ENCODE measurements around the gene NECTIN2. TPM values are rescaled to one million over a fixed set of nuclear protein-coding genes. Genes with fewer than 3 reads are reported as not detected.
"Not testable (repeated sequence)": the region's sequence is repeated elsewhere in the genome, so short reads cannot be mapped to it uniquely, and the experiment has no call there.

Gene NECTIN2
- total and polyA plus RNA-seq, 4 donors, result 49.4 to 77.5 (median 55.5) TPM

- TF ChIP-seq YY1 (IDR thresholded peaks at IDR 0.05) (no peak), RAD21 (IDR thresholded peaks at IDR 0.05) (no peak), JUND (IDR thresholded peaks at IDR 0.05) (no peak), RXRA (IDR thresholded peaks at IDR 0.05) (no peak), NR2F2 (IDR thresholded peaks at IDR 0.05) (no peak), SP1 (IDR thresholded peaks at IDR 0.05) (no peak), CTCF (IDR thresholded peaks at IDR 0.05; ENCODE audit: low read depth, low read length, missing input control) (no peak), EGR1 (IDR thresholded peaks at IDR 0.05; ENCODE audit: low read depth in 2 of 2) (no peak)
Observed at GRCh38 chr19:44879309-44880065, 33.4 kb downstream of the NECTIN2 start (continued).

DNA sequence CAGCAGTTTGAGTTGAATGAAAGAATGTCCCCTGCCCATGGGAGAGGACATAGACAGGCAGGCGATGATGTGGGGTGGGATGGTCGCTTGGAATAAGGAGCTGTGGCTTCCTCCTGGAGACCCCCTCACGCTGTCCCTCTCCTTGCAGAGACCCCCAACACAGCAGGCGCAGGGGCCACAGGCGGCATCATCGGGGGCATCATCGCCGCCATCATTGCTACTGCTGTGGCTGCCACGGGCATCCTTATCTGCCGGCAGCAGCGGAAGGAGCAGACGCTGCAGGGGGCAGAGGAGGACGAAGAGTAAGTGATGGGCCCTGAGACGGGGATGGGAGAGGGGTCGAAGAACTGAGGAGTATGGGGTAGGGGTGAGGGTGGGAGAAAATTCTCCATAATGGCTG, 36.0 kb downstream of the NECTIN2 start:
- Histone ChIP-seq H3K27me3 (ENCODE audit: control insufficient read depth in 4 of 4, insufficient read depth in 4 of 4, low read length in 3 of 4) (no peaks in the 10 kb centered on the region), H3K4me1 (ENCODE audit: control insufficient read depth in 4 of 4, insufficient read depth in 4 of 4, low read length in 3 of 4) (no peaks in the 10 kb centered on the region), H3K27ac (ENCODE audit: low read depth in 1 of 2, low read length in 2 of 2) (no peak overlapping the region), H3K36me3 (ENCODE audit: control insufficient read depth in 4 of 4, insufficient read depth in 3 of 4, low read depth in 1 of 4, low read length in 3 of 4) (peaks cover 1 to 33% (median 8%) of the 10 kb centered on the region in 4 donors), H3K9ac (ENCODE audit: low read depth in 1 of 2, low read length in 2 of 2) (no peak overlapping the region), H3K9me3 (ENCODE audit: control insufficient read depth in 4 of 4, low read length in 3 of 4) (no peaks in the 10 kb centered on the region), H3K4me3 (ENCODE audit: low read depth in 1 of 3, low read length in 3 of 3) (no peak overlapping the region)
- no peak for DNase-seq (ENCODE audit: low spot score)
- whole genome bisulfite sequencing, result 95% methylated on average over 15 of the region's 15 CpGs
- TF ChIP-seq NR2F2 (IDR thresholded peaks at IDR 0.05), result no peak
- no peak for TF ChIP-seq HNF4G (IDR thresholded peaks at IDR 0.05)
- TF ChIP-seq SP1 (IDR thresholded peaks at IDR 0.05), result no peak
- TF ChIP-seq RXRA (IDR thresholded peaks at IDR 0.05), result no peak
- TF ChIP-seq TAF1 (conservative IDR thresholded peaks at IDR 0.05), result no peak
- TF ChIP-seq ATF3 (IDR thresholded peaks at IDR 0.05), result no peak
- no peak for TF ChIP-seq JUND (IDR thresholded peaks at IDR 0.05)
- TF ChIP-seq, protein P1, sequence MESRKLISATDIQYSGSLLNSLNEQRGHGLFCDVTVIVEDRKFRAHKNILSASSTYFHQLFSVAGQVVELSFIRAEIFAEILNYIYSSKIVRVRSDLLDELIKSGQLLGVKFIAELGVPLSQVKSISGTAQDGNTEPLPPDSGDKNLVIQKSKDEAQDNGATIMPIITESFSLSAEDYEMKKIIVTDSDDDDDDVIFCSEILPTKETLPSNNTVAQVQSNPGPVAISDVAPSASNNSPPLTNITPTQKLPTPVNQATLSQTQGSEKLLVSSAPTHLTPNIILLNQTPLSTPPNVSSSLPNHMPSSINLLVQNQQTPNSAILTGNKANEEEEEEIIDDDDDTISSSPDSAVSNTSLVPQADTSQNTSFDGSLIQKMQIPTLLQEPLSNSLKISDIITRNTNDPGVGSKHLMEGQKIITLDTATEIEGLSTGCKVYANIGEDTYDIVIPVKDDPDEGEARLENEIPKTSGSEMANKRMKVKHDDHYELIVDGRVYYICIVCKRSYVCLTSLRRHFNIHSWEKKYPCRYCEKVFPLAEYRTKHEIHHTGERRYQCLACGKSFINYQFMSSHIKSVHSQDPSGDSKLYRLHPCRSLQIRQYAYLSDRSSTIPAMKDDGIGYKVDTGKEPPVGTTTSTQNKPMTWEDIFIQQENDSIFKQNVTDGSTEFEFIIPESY (IDR thresholded peaks at IDR 0.05), result no peak
- TF ChIP-seq RAD21 (IDR thresholded peaks at IDR 0.05), result no peak
- TF ChIP-seq, protein P2, sequence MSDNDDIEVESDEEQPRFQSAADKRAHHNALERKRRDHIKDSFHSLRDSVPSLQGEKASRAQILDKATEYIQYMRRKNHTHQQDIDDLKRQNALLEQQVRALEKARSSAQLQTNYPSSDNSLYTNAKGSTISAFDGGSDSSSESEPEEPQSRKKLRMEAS (IDR thresholded peaks at IDR 0.05), result no peak

DNA sequence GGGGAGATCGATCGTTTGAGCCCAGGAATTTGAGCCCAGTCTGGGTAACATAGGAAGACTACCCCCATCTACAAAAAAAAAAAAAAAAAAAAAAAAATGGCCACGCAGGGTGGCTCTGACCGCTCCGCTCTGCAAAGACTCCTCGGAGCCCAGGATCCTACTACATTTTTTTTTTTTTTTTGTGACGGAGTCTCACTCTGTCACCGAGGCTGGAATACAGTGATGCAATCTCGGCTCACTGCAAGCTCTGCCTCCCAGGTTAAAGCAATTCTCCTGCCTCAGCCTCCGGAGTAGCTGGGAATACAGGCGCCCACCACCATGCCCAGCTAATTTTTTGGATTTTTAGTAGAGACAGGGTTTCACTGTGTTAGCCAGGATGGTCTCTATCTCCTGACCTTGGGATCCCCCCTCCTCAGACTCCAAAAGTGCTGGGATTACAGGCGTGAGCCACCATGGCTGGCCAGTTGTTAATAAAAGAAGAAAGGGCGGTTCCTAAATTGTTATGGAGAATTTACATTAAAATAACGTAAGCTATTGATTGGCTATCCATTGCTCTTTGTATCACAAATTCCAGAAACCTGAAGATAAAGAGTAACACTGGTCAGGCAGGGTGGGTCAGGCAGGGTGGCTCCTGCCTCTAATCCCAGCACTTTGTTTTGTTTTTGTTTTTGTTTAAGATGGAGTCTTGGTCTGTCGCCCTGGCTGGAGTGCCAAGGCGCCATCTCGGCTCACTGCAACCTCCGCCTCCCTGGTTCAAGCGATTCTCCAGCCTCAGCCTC, 36.7 kb downstream of the NECTIN2 start:
- H3K9ac ChIP-seq (ENCODE audit: low read depth in 1 of 2, low read length in 2 of 2); H3K4me3 ChIP-seq (ENCODE audit: low read depth in 1 of 3, low read length in 3 of 3); H3K27me3 ChIP-seq (ENCODE audit: control insufficient read depth in 4 of 4, insufficient read depth in 4 of 4, low read length in 3 of 4); DNase-seq (ENCODE audit: low spot score); H3K9me3 ChIP-seq (ENCODE audit: control insufficient read depth in 4 of 4, low read length in 3 of 4); H3K4me1 ChIP-seq (ENCODE audit: control insufficient read depth in 4 of 4, insufficient read depth in 4 of 4, low read length in 3 of 4); H3K27ac ChIP-seq (ENCODE audit: low read depth in 1 of 2, low read length in 2 of 2): not testable (repeated sequence)
- 95% methylated on average over 19 of the region's 19 CpGs for WGBS
- peaks cover 1 to 32% (median 7%) of the 10 kb centered on the region in 4 donors for H3K36me3 ChIP-seq (ENCODE audit: control insufficient read depth in 4 of 4, insufficient read depth in 3 of 4, low read depth in 1 of 4, low read length in 3 of 4)

Data from liver (tissue), 9 donors.